H1 (cell line): ENCODE results near the gene NDUFB5. TPM values are rescaled to one million over a fixed set of nuclear protein-coding genes. Genes with fewer than 3 reads are reported as not detected.

ENCODE experiments used
- BCL11A ChIP-seq, 2 experiments: IDR thresholded peaks; one replicate each; pipeline ENCODE4 v1.6.1; 2011; ENCODE audit warnings: low read depth in 2 of 2, low read length in 2 of 2, mild to moderate bottlenecking in 2 of 2
- CTCF ChIP-seq, 3 experiments: IDR thresholded peaks; 1 replicate in 2 of 3; 2 replicates in 1 of 3; pipeline versions ENCODE4 v1.5.1 to v1.6.1; 2011; ENCODE audit warnings: low read length in 3 of 3, mild to moderate bottlenecking in 3 of 3, inconsistent platforms in 2 of 3, low read depth in 1 of 3, moderate library complexity in 1 of 3; ENCODE audit not compliant: insufficient read depth in 1 of 3; ENCODE audit errors: control extremely low read depth in 1 of 3
- SIN3A ChIP-seq, 2 experiments: IDR thresholded peaks in 1 of 2; conservative IDR thresholded peaks in 1 of 2; 2 replicates each; pipeline ENCODE4 v1.6.1; 2011 to 2012; ENCODE audit warnings: low read length in 2 of 2, improper control_type of control experiment in 1 of 2, low read depth in 1 of 2, mild to moderate bottlenecking in 1 of 2
- SRF ChIP-seq: IDR thresholded peaks from 2 replicates; pipeline ENCODE4 v1.6.1; 2011; ENCODE audit warnings: mild to moderate bottlenecking, low read depth, low read length, moderate library complexity
- TBP ChIP-seq: IDR thresholded peaks from 2 replicates; pipeline ENCODE4 v1.6.1; 2011; ENCODE audit warnings: low read depth, low read length, improper control_type of control experiment
- YY1 ChIP-seq: IDR thresholded peaks from 2 replicates; pipeline ENCODE4 v1.6.1; 2011; ENCODE audit warnings: low read depth, mild to moderate bottlenecking, low read length
- polyA plus RNA-seq, 7 experiments: library from polyadenylated mRNA; depleted of rRNA in 3 of 7; stranded (reverse) in 5 of 7; unstranded in 2 of 7; fragments of >200 nt in 5 of 7; fragments of 200-250 nt in 2 of 7; gene quantifications; 1 replicate in 5 of 7; 2 replicates in 1 of 7; 4 replicates in 1 of 7; pipeline versions ENCODE4 v1.2.1 to v1.2.3, GENCODE V29; 2011 to 2013; ENCODE audit warnings: missing spikeins in 2 of 7, mixed read lengths in 2 of 7
- total RNA-seq: library from RNA; stranded (reverse); fragmentation: NEBNext Ultra II Directional; extraction: Animal tissue kit (Norgen Biotek cat#: 25700); gene quantifications from 2 replicates; pipeline ENCODE4 v1.2.1, GENCODE V29; 2021

The NDUFB5 gene
- total and polyA plus RNA-seq, 2 of the 8 experiments (the other 6 are each of a cell fraction or from before 2014, with no cell fraction given), result 46.1 to 85.8 TPM

GRCh38 chr3:179661777-179662176 lies 57.2 kb downstream of the NDUFB5 start (continued):
- TF ChIP-seq CTCF (IDR thresholded peaks at IDR 0.05; ENCODE audit: control extremely low read depth in 1 of 3, insufficient read depth in 1 of 3, low read depth in 1 of 3, low read length in 3 of 3) (no peak), SRF (no peak), BCL11A (IDR thresholded peaks at IDR 0.05; ENCODE audit: low read depth in 2 of 2, low read length in 2 of 2) (no peak), TBP (no peak), YY1 (no peak), SIN3A (conservative IDR thresholded peaks at IDR 0.05 in 1 of 2, IDR thresholded peaks at IDR 0.05 in 1 of 2; ENCODE audit: low read depth in 1 of 2, low read length in 2 of 2) (no peak)
- TF ChIP-seq, all 59 proteins: peak for 0
